Omental fat pad (tissue), 4 donors: ENCODE measurements around the gene HDAC8. TPM values are rescaled to one million over a fixed set of nuclear protein-coding genes. Genes with fewer than 3 reads are reported as not detected.
"Not testable (repeated sequence)": the region's sequence is repeated elsewhere in the genome, so short reads cannot be mapped to it uniquely, and the experiment has no call there.

ENCODE experiments used
- ATAC-seq: fragments of 150-250 bp; one replicate; pipeline ENCODE4 v1.9.1; 2016; ENCODE audit warnings: mild to moderate bottlenecking, moderate library complexity; ENCODE audit not compliant: low FRiP score
- DNase-seq: peaks from one replicate; pipeline ENCODE4 v3.0.0-alpha.2; 2019; ENCODE audit warnings: low spot score
- CTCF ChIP-seq, 3 donors: fragments of 450-650 bp; IDR thresholded peaks; one replicate each; pipeline ENCODE4 v1.5.1; 2016 to 2017; ENCODE audit warnings: antibody characterized with exemption in 3 of 3, mild to moderate bottlenecking in 3 of 3, moderate library complexity in 2 of 3
- total RNA-seq, 4 donors: library from RNA; depleted of rRNA; stranded (reverse); fragments of >200 nt; gene quantifications; one replicate each; pipeline ENCODE4 v1.1.0, GENCODE V29; 2016

The HDAC8 gene
- total RNA-seq, 4 donors from 2014 or later, result 24.9 to 41.3 (median 30.5) TPM

- no peak for TF ChIP-seq CTCF (IDR thresholded peaks at IDR 0.05)
- ATAC-seq, result no peak
- DNase-seq, result no peak
These were observed 232.6 kb downstream of the HDAC8 start for GRCh38 chrX:72340041-72340440.

- ATAC-seq, result no peak
- no peak for TF ChIP-seq CTCF (IDR thresholded peaks at IDR 0.05)
- no peak for DNase-seq
These were observed 242.5 kb downstream of the HDAC8 start for GRCh38 chrX:72330131-72330530.

- no peak for TF ChIP-seq CTCF (IDR thresholded peaks at IDR 0.05)
- DNase-seq, result no peak
These were observed 245.9 kb downstream of the HDAC8 start for GRCh38 chrX:72326605-72327300.

GRCh38 chrX:72319651-72320050 lies 253.0 kb downstream of the HDAC8 start:
- not testable (repeated sequence) for ATAC-seq, DNase-seq

More at GRCh38 chrX:72326605-72327300, 245.9 kb downstream of the HDAC8 start:
- no peak for ATAC-seq

- DNase-seq (no peak), ATAC-seq (no peak)
- no peak for TF ChIP-seq CTCF (IDR thresholded peaks at IDR 0.05)
These were observed 255.5 kb downstream of the HDAC8 start for GRCh38 chrX:72317139-72317538.

- ATAC-seq, result no peak
- TF ChIP-seq CTCF (IDR thresholded peaks at IDR 0.05), result no peak
- DNase-seq, result no peak
These were observed 256.1 kb downstream of the HDAC8 start for GRCh38 chrX:72316408-72317110.

GRCh38 chrX:72314881-72315280 lies 257.8 kb downstream of the HDAC8 start:
- no peak for TF ChIP-seq CTCF (IDR thresholded peaks at IDR 0.05)
- no peak for DNase-seq
- ATAC-seq, result no peak
